NCI-H524 treated with DMSO at 0.1 percent for 48 hours (cell line): ENCODE measurements around the gene OBSCN.
"Not testable (repeated sequence)": the region's sequence is repeated elsewhere in the genome, so short reads cannot be mapped to it uniquely, and the experiment has no call there.

Experiments
- DNase-seq: peaks from one replicate; lab custom pipeline; 2025; lab: John Stamatoyannopoulos, UW

Gene OBSCN

DNA sequence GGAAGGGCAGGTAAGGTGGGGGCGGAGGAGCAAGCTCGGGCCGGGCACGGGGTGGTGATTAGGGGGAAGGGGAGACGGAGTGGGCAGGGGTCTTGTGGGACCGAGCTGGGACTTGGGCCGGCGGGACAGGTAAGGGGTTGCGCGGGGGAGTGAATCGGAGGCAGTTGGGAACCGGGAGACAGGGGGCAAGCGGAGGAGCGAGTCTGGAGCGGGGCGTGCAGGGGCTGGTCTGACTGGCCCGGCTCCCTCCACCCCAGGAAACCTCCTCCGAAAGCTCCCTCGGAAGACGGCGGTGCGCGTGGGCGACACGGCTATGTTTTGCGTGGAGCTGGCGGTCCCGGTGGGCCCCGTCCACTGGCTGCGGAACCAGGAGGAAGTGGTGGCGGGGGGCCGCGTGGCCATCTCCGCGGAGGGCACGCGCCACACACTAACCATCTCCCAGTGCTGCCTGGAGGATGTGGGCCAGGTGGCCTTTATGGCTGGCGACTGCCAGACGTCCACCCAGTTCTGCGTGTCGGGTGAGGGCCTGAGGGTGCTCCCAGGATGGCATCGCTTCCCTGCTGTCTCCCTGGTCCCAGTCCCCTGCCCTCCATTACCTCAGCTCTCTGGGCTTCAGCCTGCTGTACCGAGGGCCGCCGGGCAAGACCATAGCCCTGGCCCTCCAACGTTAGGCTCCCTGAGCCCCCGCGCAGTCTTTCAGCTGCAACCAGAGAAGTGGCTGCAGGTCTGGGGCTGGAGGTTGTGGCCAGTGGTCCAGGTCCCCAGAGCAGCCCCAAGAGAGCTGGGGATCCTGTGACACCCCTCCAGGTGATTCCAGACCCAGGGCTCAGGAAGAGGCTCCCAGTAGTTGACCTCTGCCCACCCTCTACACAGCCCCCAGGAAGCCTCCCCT, 6.3 kb downstream of the OBSCN start:
- no peak for DNase-seq

DNA sequence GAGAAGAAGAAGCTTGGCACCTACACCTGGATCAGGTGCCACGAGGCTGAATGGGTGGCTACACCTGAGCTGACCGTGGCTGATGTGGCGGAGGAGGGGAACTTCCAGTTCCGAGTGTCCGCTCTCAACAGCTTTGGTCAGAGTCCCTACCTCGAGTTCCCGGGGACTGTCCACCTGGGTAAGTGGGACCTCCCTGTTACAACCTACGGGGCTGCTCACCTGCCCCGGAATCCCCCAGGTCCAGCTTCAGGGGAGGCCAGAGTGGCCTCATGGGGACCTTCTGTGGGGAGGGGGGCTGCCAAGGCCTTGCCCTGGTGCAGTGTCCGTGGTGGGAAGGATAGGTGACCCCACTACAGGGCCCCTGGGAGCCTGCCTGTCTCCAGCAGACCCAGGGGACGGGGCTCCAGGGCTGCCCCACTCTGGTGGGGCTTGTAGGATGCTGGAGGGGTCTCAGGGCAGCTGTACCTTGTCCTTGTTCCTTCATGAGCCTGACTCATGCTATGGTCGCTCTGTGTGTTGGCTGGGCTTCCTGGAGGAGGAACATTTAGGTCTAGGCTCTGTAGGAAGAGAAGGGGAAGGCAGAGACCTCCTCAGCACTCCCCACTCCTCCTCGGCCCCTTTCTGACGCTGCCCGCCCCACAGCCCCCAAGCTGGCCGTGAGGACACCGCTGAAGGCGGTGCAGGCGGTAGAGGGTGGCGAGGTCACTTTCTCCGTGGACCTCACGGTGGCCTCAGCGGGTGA, 7.2 kb downstream of the OBSCN start:
- DNase-seq: no peak

DNA sequence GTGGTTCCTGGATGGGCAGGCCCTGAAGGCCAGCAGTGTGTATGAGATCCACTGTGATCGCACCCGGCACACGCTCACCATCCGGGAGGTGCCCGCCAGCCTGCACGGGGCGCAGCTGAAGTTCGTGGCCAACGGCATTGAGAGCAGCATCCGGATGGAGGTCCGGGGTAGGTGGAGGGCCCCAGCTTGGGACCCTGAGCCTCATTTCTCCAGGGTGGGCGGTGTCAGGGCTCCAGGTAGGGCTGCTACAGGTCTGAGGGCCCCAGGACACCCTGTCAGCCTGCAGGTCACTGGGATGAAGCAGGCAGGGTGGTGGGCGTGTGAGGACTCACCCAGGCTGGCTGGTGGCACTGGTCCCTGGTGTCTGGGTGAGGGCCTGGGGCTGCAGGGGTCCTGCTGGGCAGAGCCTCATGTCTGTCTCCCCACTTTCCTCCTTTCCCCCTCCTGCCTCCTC, 7.8 kb downstream of the OBSCN start:
- no peak for DNase-seq

DNA sequence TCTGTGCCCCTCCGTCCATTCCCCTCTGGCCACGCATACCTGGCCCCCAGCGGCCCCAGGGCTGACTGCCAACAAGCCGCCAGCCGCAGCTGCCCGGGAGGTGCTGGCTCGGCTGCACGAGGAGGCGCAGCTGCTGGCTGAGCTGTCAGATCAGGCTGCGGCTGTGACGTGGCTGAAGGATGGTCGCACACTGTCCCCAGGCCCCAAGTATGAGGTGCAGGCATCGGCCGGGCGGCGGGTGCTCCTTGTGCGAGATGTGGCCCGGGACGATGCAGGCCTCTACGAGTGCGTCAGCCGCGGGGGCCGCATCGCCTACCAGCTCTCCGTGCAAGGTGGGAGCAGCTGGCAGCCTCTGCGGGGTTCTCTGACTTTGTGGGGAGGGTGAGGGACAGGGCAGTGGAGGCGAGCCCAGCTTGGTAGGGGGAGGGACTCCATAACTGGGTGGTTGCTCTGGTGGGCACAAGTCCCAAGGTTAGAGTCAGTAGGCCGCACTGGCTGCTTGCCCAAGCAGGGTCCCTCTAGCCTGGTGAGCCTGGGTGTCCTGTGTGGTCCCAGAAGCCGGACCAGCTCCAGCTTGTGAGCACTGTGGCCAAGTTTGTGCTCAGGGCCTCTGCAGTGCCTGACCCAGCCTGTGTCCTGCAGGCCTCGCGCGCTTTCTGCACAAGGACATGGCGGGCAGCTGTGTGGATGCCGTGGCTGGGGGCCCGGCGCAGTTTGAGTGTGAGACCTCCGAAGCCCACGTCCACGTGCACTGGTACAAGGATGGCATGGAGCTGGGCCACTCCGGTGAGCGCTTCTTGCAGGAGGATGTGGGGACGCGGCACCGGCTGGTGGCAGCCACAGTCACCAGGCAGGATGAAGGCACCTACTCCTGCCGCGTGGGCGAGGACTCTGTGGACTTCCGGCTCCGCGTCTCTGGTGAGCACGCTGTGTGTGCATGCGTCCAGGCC, 8.8 kb downstream of the OBSCN start:
- no peak for DNase-seq

DNA sequence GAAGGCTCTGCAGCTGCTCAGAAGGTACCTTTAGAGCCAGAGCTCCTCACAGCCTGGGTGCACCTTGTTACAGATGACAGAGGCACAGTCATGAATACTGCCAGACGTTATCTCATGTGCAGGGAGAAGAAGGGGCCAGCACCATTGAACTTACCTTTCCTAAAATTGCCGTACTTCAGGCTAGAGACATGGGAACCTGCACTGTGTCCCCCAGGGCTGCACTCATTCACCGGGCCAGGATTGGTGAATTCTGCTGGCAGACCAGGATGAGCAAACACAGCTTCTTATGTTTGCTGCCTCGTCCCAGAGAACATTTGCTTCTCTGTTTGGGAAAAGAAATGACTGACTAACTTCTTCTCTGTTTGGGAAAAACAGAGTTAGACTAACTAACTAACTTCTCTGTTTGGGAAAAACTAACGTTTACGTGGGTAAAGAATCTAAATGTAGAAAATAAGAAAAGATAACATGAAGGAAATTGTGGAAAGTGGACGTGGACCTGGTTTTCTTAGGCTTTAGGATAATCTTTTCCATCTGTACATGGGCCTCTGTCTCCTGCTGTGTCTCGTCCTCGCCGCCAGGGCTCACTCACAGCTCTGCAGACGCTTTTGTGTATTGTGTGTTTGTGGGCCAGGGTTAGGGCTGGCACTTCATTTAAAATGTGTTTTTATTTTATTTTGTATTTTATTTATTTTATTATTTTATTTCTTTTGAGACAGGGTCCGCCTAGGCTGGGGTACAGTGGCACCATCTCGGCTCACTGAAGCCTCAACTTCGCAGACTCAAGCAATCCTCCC, 9.9 kb downstream of the OBSCN start:
- DNase-seq: no peak

DNA sequence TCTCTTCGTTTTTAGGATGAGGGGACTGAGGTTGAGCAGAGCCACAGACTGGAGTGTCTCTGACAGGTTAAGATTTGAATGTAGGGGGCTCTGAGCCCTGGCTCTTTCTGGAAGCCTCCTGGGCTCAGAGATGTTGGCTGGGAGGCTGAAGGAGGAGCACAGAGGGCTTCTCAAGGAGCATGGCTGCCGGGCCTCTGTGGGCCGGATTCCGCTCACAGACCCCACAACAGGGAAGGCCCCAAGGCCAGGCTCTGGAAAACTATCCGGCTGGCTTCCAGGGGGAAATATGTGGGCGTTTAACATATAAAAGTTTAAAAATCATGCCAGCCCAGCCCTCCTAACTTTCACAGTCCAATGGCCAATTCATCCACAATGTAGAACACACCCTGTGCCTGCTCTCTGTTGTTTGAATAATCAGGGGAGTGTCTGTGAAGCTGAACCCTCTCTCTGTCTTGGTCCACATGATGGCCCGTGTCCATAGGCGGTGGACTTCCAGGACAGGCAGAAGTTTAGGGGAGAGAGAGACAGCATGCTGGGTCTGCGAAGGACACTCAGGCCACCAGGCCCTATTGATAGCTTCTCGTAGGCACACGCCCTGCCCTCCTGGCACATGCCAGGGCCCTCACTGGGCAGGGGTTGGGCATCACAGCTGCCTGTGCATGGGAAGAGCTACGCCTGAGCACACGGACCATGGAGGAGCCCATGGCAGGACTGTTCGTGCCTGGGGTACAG, 10.8 kb downstream of the OBSCN start:
- DNase-seq: no peak

DNA sequence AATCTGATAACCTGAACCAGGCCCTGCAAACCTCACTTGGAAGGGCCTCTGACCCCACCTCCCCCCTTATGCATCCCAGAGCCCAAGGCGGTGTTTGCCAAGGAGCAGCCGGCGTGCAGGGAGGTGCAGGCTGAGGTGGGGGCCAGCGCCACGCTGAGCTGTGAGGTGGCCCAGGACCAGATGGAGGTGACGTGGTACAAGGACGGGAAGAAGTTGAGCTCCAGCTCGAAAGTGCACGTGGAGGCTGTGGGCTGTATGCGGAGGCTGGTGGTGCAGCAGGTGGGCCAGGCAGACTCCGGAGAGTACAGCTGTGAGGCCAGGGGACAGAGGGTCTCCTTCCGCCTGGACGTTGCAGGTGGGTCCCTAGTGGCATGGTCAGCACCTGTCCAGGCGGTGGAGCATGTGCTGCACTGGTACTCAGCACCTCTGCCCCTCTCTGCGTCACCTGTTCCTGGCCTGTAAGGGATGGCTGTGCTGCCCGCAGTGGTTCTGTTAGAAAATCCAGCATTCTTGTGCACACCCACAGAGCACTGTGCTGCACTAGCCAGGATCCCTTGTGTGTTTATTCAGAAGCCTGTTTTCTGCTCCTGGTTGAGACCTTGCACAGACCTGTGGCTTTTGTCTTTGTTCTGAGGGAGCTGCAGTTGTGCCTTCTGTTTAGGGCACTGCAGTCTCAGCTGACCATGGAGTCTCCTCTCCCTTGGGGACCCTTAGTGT, 11.6 kb downstream of the OBSCN start:
- DNase-seq: no peak

DNA sequence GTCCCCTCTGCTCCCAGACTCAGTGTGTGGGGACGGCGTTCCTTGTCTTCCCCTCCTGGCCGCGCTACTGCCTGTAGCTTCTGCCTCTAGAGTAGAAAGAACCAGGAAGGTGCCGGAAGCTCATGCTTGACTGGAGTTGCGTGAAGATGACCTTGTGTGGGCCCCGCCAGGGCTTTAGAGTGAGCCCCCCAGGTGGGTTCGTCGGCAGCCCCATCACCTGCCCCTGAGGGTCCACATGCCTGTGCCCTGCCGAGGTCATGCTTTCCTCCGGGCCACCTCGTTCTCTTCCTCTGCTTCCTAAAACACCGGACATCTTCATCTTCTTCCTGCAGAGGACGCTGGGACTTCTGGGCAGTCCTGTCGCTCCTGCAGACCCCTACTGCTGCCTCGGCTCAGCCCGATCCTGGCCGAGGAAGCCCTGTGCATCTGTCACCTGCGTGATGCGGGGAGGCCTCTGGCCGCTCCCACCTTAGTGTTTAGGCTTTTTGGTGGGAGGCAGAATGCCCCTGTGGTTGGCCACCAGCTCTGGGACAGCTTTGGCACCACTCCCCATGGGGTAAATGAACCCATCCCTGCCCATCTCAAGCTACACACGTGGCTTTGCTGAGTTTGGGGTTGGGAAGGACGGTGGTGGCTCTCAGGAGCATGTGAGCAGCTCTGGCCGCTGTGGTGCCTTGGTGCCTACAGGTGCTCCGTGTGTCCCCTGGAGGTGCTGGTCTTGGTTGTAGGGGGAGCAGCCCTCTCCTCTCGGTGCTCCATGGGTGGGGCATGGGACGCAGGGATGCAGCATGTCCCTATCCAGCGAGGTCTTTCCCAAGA, 12.3 kb downstream of the OBSCN start:
- no peak for DNase-seq

DNA sequence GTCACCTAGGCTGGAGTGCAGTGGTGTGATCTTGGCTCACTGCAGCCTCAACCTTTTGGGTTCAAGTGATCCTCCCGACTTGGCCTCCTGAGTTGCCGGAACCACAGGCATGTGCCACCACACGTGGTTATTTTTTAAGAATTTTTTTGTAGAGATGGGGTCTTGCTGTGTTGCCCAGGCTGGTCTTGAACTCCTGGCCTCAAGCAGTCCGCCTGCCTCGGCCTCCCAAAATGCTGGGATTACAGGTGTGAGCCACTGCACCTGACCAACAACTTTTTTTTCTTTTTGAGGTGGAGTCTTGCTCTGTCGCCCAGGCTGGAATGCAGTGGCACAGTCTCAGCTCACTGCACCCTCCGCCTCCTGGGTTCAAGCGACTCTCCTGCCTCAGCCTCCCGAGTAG, 13.3 kb downstream of the OBSCN start:
- not testable (repeated sequence) for DNase-seq

DNA sequence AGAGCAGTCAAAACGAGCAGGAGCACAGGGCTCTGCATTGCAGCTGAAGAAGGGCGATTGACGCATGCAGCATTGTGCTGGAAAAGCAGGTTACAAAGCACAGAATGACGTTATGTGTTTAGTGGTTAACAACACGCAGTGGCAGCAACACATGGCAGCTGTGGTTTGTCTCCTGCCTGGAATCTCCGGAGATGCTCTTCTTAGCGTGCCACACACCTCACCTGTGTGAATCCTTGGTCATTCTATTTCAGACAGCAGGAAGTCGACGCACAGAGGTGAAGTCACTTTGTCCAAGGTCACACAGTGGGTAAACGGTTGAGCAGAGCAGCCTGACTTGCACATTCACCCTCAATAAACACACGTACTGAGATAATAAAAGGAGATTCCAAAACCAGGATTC, 14.7 kb downstream of the OBSCN start:
- DNase-seq: no peak

DNA sequence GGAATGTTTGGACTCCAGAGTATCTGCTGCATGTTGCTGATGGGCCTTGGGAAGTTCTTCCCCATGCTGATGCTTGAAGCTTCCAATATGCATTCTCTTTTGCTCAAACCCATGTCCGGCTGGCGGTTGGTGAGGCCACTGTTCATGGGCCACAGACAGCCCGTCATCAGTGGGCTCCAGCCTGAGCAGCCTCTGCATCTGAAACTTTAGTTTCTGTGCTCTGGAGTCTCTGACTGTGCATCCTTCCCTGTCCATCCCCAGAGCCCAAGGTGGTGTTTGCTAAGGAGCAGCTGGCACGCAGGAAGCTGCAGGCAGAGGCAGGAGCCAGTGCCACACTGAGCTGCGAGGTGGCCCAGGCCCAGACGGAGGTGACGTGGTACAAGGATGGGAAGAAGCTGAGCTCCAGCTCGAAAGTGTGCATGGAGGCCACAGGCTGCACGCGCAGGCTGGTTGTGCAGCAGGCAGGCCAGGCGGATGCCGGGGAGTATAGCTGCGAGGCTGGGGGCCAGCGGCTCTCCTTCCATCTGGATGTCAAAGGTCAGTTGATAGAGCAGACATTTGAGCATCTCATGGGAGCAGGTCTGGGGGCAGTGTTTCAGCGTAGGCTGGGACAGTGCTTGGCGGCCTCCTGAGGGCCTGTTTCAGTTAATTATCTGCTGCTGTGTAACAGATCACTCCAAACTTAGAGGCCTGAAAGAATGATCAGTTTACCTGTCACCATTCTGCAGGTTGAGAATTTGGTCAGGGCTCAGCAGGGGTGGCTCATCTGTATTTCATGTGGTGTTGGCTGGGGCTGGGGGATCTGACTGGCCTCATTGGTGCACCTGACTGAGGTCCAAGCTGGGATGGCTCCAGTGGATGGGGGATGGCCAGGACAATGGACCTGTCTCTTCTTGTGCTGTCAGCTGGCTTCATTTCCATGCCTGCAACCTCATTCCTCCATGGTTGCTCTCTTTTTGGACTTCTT, 16.6 kb downstream of the OBSCN start:
- DNase-seq: no peak

DNA sequence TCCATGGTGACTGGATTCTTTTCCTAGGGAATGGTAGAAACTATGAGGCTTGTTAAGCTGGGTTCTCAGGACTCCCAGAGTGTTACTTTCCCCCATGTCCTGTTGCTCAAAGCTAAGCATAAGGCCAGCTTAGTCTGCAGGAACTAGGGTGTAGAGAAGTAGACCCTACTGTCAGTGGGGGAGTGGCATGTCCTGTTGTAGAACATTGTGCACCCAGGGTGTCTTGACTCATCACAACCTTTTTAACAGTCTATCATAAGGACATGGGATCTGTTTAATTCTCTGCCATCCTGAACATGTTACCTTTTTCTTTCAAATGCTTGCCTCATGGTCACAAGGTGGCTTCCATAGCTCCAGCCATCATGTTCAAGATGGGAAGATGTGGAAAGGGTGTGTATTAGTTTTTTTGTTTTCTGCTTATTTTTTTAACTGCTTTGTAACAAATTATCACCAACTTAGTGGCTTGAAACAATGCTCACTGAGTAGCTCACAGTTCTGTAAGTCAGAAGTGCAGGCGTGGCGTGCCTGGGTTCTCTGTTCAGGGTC, 17.4 kb downstream of the OBSCN start:
- no peak for DNase-seq

DNA sequence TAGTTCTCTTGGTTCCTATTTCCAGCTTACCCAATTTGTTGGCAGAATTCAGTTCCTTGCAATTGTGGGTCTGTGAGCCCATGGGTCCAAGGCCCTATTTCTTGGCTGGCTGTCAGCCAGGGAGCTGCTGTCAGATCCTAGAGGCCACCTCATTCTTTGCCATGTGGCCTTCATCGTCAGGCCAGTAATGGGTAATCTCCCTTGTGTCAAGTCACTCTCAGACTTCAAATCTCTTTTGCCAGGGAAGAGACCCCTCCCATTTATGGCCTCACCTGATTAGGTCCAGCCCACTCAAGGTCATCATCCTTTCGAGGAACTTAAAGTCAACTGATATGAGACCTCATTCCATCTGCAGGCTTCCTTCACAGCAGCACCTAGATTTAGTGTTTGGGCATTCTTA, 17.9 kb downstream of the OBSCN start:
- DNase-seq: no peak

DNA sequence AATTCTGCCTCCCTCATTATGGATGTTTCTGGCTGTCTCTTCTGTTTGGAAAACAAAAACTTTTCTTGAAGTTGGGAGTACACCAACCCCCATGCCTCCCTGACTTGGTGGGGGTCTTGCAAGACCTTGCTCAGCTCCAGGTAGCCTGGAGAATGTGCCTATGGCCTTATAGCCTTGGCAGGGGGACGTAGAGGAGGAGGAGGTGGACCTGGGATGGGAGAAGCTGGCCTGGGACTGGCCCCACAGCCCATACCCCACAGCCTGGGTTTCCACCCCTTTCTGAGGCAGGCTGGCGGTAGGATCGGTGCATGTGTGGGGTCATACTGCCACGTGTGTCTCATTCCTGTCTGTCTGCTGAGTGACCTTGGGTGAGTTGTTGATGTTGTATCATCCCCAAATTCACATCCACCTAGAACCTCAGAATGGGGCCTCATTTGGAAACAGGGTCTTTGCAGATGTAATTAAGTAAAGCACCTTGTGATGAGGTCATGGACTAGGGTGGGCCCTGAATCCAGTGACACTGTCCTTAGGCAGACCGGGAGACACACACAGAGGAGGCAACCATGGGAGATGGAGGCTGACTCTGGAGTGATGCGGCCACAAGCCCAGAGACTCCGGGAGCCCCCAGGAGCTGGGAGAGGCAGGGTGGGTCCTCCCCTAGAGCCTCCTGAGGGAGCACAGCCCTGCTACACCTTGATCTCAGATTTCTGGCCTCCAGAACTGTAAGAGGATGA, 18.5 kb downstream of the OBSCN start:
- DNase-seq: no peak

DNA sequence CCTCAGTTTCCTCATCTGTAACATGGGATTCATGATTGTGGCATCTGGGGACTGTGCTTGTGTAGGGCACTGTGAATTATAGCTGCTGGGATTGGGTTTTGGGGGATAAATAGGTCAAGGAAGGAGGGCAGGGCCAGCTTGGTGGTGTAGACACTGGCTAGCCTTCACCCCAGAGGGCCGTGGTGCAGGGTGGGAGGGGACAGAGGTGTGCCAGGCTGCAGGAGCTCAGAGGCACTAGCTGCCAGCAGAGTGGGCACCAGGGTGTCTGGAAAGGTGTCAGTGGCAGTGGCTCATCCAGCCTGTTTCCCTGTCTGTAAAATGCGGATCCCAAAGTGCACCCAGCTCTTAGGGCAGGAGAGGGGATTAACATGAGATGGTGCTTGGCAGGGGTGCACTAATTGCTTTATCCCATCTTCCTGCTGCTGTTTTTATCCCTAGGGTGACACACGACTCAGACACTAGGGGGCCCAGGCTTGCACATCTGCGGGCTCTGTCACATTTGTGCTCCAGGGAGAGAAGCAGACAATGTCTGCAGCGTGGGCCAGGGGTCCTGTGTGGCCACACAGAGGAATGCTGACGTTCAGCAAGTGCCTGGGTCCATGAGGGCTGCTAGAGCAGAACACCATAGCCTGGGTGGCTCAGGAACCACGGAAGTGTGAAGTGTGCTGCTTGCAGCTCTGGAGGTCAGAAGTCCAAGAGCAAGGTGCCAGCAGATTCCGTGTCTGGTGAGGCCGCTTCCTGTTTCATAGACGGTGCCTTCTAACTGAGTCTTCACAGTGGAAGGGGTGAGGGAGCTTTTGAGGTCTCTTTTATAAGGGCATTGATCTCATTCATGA, 19.3 kb downstream of the OBSCN start:
- DNase-seq: peak; percentile 48

DNA sequence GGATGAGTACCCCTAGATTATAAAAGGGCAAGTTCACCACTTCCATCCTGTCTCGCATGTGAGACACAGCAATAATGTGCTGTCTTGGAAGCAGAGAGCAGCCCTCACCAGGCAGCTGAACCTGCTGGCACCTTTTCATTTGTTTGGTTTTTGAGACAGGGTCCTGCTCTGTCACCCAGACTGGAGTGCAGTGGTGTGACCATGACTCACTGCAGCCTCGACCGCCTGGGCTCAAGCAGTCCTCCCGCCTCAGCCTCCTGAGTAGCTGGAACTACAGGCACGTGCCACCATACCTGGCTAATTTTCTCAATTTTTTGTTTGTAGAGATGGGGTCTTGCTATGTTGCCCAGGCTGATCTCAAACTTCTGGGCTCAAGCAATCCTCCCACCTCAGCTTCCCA, 20.3 kb downstream of the OBSCN start:
- DNase-seq: not testable (repeated sequence)
